ENCODE measurements around the gene KLHL12.
"Not testable (repeated sequence)": the region's sequence is repeated elsewhere in the genome, so short reads cannot be mapped to it uniquely, and the experiment has no call there.

KLHL12 gene

DNA sequence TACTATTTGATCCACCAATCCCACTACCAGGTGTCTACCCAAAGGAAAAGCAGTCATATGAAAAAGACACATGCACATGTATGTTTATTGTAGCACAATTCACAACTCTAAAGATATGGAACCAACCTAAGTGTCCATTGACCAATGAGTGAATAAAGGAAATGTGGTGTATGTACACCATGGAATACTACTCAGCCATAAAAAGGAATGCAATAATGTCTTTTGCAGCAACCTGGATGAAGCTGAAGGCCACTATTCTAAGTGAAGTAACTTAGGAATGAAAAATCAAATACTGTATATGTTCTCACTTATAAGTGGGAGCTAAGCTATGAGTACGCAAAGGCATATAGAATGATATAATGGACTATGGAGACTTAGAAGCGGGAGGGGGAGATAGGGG is 18.4 kb upstream of the KLHL12 start:
- no peak for DNase-seq

DNA sequence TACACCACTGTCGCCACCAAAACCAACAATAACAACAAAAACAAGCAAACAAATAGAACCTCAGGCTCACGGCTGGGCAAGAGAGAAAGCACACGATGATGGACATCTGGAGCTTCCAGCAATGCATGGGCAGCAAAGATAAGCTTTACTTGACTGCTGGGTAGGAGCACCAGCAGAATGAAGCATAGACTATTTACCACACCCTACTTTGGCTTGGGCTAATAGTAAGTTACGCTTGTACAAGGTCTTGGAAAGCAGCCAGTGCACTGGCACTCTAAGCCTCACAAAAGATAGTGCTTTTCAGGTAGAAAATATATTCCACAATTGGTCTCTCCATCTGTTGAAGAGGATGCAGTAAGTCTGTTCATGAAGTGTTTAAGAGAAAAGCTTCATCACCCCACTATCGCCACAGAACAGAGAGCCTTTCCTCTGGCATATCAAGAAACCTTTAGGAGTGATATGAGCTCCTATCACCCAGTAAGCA is 17.4 kb upstream of the KLHL12 start:
- no peak for DNase-seq

DNA sequence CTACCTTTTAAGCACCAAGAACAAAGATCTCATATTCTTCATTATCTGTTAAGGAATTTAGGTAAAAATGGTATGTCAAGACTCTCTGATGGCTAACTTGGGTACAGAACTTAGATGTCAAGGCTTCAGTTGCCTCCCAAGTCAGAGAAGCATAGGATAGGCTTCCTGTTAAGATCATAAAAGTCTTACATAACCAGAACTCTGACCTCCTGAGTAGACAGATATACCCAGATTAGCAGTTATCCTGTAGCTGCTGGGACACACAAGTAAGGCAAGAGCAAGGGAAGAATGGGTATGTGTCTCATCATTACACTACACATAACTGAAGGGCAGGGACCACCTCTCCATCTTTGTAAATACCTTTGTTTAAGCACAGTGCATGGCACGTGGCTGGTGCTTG is 15.4 kb upstream of the KLHL12 start:
- no peak for DNase-seq

DNA sequence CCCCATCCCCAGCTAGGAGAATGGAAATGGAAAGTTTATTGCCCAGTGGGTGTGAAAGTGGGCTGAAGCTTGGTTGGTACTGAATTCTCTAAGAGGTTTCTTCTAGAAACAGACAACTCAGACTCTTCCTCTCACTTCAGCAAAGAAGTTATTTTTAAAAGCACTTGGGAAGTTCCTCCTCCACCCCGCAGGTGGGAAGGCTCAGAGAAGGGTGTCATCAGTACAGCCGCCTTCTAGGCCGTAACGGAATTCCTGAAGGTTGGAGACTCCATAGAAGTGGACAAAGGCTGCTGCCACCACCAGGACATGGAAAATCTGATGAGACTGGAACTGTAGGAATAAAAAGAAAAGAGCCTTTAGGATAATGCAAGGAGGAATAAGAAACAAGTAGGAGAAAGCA is 14.3 kb upstream of the KLHL12 start:
- no peak for DNase-seq

DNA sequence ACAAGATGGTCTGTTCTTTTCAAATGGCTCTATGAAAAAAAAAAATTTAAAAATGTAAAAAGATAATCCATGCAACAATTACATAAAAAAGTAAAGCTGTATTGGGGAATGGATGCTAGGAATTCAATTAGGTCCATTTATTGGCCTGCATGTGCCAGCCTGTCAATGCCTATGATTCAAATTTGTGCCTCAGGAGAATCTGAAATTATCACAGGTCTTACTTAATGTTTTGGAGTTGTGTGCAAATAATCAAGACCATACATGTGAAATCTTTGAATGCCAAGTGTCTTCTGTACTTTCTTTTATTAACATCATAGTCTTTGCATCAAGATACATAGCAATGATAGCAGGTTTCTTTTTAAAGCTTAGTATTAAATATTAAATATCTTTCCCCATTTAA is 13.5 kb upstream of the KLHL12 start:
- DNase-seq: no peak

DNA sequence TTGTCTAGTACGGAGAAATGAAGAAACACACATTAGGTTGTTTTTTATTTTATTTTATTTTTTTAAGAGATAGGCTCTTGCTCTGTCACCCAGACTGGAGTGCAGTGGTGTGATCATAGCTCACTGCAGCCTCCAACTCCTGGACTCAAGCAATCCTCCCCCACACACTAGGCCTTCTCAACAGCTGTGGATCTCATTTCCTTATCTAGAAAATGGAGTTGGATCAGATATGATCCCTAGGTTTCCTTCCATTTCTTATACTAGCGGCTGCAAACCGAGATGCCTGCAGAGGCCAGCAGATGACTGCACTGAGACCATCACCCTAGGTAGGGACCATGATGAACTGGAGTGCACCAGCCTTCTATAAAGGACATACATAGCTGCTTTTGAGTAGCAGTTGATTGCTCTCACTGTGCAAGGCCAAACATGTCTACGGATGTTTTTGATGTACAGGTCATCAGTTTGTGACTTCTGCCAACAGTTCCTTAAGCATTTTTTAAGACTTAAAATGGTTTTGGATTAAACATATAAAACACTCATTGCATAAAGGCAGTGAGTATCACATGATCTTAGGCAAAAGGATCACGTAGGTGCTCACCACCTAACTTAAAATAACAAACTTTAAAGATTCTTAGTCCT is 11.4 kb upstream of the KLHL12 start:
- DNase-seq: no peak

DNA sequence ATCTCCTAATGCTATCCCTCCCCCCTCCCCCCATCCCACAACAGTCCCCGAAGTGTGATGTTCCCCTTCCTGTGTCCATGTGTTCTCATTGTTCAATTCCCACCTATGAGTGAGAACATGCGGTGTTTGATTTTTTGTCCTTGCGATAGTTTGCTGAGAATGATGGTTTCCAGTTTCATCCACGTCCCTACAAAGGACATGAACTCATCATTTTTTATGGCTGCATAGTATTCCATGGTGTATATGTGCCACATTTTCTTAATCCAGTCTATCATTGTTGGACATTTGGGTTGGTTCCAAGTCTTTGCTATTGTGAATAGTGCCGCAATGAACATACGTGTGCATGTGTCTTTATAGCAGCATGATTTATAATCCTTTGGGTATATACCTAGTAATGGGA is 9.4 kb upstream of the KLHL12 start:
- not testable (repeated sequence) for DNase-seq

DNA sequence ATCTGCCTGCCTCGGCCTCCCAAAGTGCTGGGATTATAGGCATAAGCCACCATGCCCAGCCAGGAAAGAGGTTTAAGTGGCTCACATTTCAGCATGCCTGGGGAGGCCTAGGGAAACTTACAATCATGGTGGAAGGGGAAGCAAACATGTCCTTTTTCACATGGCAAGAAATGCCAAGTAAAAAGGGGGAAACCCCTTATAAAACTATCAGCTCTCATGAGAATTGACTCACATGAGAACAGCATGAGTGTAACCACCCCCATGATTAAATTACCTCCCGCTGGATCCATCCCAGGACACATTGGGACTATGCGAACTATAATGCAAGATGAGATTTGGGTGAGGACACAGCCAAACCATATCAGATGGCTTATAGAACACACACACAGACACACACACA is 8.8 kb upstream of the KLHL12 start:
- DNase-seq: no peak

DNA sequence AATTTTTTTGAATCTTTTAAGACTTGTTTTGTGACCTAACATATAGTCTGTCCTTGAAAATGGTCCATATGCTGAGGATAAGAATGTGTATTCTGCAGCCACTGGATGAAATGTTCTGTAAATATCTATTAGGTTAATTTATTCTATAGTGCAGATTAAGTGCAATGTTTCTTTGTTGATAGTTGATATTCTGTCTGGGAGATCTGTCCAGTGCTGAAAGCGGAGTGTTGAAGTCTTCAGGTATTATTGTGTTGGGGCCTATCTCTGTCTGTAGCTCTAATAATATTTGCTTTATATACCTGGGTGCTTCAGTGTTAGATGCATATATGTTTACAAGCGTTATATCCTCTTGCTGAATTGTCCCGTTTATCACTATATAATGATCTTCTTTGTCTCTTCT is 7.7 kb upstream of the KLHL12 start:
- DNase-seq: no peak

DNA sequence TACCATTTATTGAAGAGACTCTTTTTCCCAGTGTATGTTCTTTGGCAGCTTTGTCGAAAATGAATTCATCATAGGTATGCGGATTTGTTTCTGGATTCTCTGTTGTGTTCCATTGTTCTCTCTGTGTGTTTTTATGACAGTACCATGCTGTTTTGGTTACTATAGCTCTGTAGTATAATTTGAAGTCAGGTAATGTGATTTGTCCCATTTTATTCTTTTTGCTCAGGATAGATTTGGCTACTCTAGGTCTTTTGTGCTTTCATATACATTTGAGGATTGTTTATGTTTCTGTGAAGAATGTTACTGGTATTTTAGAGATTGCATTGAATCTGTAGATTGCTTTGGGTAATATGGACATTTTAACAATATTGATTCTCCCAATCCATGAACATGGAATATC is 5.4 kb upstream of the KLHL12 start:
- DNase-seq: no peak

DNA sequence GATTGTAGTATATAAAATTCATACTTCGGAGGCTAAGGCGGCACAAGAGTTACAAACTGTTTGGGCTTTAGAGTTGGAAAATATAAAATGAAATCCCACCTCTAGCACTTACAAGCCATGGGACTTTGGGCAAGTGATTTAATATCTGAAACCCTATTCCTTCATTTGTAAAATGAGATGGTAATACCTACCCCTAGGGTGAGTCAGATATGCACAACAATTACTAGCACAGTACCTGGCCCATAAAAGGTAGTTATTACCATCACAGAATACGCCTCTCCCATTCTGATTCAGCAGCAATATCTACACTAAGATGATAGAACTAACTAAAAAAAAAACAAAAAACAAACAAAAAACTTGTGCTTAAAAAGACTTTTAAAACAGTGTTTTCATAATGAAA is 3.5 kb downstream of the KLHL12 start:
- DNase-seq: peak; percentile 86

DNA sequence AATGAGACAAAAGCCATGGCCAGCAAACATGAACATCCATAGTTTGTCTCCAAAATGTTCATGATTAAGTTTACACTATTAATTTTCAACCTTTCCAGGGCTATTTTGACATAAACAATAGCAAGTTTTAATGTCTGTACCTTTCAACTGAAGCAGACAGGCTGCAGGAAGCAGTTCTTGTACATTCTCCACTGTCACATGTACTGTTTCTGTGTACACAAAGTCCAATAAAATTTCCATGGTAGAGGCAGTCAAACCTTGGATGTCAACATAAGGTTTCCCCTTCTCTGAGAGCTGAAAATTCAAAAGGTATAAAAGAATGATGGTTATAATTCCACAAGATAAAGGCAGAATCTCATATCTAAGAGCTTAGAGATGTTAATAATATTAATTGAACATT is 7.4 kb downstream of the KLHL12 start:
- DNase-seq: no peak

DNA sequence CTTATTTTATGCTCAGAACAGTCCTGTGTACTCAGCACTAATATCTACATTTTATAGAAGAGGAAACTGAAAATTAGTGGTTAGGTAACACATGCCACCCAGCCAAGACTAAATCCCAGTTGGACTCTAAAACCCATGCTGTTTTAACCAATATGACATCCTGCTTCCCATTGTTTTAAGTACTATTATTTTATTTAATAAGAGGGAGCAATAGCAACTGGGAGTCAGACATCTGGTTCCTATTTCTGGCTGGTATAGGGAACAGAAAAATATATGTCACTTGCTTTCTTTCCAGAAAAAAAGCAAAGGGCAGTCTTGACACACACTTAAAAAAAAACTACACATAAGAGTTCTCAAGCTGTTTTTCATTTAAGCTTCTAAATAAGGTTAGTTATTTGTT is 11.9 kb downstream of the KLHL12 start:
- no peak for DNase-seq

DNA sequence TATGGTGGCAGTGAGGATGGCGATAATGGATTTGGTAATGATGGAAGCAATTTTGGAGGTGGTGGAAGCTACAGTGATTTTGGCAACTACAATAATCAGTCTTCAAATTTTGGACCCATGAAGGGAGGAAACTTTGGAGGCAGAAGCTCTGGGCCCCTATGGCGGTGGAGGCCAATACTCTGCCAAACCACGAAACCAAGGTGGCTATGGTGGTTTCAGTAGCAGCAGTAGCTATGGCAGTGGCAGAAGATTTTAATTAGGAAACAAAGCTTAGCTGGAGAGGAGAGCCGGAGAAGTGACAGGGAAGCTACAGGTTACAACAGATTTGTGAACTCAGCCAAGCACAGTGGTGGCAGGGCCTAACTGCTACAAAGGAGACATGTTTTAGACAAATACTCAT is 14.6 kb downstream of the KLHL12 start:
- not testable (repeated sequence) for DNase-seq

DNA sequence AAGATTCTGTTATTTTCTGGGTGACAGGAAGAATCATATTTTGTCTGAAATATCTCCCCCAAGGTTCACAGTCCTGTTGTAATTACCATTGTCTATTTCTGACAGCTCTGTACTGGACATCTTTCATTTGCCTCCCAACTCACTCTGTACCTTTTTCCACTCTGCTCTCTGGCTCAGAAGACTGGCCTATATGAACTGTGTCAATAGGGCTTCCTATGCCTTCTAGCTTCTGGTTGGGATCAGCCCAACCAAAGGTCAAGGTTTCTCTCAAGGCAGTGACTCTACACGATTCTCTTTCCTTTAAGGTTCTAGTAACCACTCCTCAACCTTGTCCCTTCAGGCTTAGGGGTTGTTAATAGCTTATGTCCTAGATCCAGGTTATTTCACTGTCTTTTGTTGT is 17.5 kb downstream of the KLHL12 start:
- no peak for DNase-seq

DNA sequence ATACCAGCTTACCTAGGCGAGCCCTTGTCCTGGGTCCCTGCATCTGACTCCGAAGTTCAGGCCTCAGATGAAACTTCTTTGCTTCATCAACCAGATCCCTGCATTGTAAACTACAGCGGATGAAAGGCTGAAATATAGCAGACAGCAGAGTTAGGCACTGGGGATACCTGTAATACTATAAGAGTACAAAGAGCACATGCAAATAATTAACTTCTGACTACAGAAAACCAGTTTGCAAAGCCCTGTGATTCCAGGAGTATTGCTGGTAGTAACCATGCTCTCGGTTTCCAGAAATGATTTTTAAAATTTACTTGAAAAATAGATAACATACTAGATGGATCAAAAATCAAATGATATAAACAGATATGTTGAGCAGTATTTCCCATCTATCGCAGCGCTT is 18.0 kb downstream of the KLHL12 start:
- DNase-seq: no peak

DNA sequence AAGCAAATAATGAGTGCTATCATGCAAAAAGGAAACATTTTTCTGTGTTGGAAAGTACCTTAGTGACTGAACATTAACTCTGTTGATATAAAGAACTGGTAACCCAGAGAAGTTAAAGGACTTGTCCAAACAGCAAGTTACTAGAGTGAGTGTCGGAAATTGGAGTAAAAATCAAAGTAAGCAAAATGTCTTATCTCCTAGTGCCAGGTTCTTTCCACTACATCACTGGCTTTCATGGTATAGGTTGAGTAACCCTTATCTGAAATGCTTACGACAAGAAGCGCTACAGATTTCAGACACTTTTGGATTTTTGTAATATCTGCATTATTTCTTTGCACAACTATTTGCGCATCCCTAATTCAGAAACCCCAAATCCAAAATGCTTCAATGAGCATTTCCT is 21.7 kb downstream of the KLHL12 start:
- DNase-seq: no peak

DNA sequence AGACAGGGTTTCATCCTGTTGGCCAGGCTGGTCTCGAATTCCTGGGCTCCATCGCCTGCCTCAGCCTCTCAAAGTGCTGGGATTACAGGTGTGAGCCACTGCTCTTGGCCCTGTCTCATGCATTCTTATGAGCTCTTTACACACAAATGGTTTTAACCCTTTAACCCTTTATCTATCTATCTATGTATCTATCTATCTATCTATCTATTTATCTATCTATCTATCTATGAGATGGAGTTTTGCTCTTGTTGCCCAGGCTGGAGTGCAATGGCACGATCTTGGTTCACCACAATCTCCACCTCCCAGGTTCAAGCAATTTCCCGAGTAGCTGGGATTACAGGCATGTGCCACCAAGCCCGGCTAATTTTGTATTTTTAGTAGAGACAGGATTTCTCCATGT is 23.2 kb downstream of the KLHL12 start:
- DNase-seq: not testable (repeated sequence)

DNA sequence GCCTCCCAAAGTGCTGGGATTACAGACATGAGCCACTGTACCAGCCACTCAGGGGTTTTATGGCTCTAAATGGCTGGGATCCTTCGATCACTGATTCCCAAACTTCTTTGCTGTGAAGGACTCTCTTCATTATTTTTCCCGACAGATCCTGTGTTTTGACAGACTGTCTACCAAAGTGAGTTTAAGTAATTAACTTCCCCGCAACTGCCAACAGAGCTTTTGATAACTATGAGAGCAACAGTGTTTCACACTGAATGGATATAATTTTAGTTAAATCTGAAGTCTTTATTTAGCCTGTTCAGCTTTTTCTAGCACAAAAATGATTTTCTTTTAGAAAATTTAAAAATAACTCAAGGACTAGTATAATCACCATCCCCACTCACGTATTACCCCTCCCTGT is 25.5 kb downstream of the KLHL12 start:
- no peak for DNase-seq

DNA sequence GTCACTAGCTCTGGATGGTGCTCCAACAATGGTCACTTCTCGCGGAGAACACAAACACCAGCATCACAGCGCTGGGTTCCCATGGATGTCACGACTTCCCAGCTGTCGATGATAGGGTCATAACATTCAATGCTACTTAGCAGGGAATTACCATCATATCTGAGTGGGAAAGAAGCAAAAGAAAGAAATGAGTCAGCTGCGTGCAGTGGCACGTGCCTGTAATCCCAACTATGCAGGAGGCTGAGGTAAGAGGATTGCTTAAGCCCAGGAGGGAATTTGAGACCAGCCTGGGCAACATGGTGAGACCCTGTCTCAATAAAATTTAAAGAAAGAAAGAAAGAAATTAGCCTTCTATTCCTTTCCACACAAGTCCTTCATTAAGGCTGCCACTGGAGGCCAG is 34.5 kb downstream of the KLHL12 start:
- no peak for DNase-seq

DNA sequence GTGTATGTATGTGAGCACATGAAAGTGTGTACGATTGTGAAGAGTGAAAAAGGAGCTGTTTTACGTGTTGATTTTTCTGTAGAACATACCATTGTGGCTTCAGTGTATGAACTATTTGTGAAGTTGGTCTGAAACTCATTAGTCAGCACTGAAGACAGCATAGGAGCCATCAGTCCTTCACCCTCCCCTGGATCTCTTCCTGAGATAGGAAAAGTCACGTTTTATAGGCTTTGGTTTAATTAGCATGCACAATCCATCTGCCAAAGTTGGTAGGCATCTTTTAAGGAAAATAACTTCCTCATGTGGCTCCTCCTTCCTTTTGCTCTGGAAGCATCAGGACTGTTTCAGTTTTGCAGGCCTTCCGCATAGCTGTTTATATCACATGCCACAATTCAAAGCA is 36.6 kb downstream of the KLHL12 start:
- DNase-seq: no peak

DNA sequence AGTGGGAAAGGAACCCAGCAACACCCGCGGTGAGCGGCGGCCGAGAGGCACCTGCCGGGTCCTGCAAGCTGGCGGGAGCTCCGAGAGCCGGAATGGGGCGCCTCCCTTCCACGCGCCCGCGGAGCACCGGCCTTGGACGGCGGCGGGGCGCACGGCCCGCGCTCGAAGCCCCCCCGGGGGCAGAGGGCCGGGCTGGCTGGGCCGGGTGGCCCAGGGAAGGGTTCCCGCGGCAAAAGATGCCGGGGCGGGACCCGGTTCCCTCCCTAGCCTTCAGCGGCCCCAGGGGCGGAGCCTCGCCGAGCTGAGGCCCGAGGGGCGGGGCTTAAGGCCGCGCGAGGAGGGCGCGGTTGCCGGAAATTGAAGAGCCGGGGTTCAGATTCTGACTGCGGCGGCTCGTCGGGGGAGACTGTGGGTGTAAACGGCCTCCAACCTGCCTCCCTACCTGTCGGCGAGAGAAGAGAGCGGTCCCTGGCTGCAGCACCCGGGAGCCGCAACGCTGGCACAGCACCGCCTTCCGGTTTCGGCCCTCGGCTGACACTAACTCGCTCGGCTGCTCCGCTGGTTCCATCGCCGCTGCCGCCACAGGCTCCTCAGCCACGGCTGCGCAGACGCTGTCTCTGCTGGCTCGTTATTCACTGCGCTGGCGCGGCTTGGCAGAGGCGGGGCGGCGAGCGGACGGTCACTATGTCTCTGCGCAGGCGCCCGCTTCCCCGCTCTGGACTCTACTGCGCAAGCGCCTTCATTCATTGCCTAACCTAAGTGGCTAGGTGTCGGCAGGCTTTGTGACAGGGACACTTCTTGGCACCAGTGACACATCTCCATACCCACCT is 38.3 kb downstream of the KLHL12 start, which contains the start of gene RABIF:
TSS of gene RABIF (minus strand) at position 619 of the 830 bp plus-strand sequence. CDS start at position 568, 51 bp downstream.
- peak; percentile 94 for DNase-seq

DNA sequence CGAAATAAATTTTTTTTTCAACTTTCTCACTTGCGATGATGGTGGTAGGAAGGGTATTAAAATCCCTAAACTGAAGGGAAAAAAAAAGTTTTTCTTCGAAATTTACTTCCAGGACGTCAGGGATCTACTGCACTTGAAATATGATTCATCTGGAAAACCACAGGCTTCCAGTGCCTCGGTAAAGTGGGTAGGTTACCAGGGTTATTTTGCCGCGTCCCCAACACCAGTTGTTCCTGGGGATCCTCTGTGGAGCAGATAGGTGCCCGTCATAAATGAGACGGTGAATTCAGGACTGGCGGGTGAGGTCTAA is 38.9 kb downstream of the KLHL12 start:
- no peak for DNase-seq

DNA sequence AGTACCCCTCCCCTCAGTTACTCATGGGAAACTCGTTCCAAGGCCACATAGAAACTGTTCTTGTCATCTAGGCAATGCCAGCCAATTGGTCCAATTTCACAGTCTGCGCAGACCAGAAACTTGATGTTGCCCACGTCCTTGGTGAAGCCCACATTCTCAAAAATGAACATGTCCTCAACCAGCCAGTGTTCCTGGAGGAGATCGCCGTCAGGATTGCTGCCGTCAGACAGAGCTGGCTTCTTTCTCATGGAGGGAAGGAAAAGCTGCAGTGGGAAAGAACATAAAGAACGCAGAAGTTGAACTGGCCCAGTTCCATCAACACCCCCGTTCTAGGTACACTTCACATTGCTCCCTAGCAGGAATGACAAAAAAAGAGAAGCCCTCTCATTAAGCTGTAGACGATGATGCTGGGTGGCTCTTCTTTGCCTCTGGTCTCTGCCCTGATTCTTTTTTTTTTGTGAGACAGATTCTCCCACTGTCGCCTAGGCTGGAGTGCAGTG is 46.0 kb downstream of the KLHL12 start:
- no peak for DNase-seq

DNA sequence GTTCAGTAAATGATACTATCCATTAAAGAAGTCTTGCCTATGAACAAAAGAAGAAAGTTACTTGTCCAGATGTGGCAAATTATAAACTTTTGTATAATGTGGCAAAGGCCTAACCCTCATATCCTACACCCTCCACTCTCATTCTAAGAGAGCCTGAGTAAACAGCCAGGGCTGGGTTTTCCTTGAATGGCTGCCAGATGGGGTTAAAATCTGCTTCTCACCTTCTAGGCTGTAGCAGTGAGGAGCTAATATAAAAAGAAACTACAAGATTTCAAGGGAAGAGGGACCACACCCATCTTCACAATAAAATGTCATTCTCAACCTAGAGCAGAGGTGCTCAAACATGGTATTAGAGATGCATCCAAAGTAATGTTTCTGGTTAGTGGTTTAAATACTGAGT is 47.0 kb downstream of the KLHL12 start:
- no peak for DNase-seq
